Activated CD4-positive, alpha-beta T cell treated with anti-CD3 and anti-CD28 coated beads, Interleukin-2, amount 10 ng/mL, durations not matched to agents 7 days and 5 days (primary cell): ENCODE data around the gene NKAIN2. TPM values are rescaled to one million over a fixed set of nuclear protein-coding genes. Genes with fewer than 3 reads are reported as not detected.
"Not testable (repeated sequence)": the region's sequence is repeated elsewhere in the genome, so short reads cannot be mapped to it uniquely, and the experiment has no call there.

Experiments used
- CTCF ChIA-PET: fragments of 350-600 bp; sonication (Branson Sonifier 250); formaldehyde crosslinking; loops from one replicate; lab custom pipeline; 2021; ENCODE audit warnings: antibody characterized with exemption; lab: Charles Lee
- POLR2A ChIA-PET: fragments of 350-600 bp; sonication (Branson Sonifier 250); formaldehyde crosslinking; loops from one replicate; lab custom pipeline; 2021; ENCODE audit warnings: antibody characterized with exemption; lab: Charles Lee
- DNase-seq: peaks from one replicate; pipeline ENCODE4 v3.0.0-alpha.2; 2020
- H3K27ac Mint-ChIP-seq: one replicate; pipeline ENCODE4 v1.8.0; 2021; ENCODE audit warnings: mild to moderate bottlenecking, moderate library complexity, mixed read lengths
- H3K27me3 Mint-ChIP-seq: one replicate; pipeline ENCODE4 v1.8.0; 2021; ENCODE audit warnings: mixed read lengths
- H3K36me3 Mint-ChIP-seq: one replicate; pipeline ENCODE4 v1.8.0; 2021; ENCODE audit warnings: low read depth, mixed read lengths
- H3K4me1 Mint-ChIP-seq: one replicate; pipeline ENCODE4 v1.8.0; 2021; ENCODE audit warnings: mixed read lengths
- H3K4me3 Mint-ChIP-seq: one replicate; pipeline ENCODE4 v1.8.0; 2021; ENCODE audit warnings: mild to moderate bottlenecking, moderate library complexity, mixed read lengths
- H3K9me3 Mint-ChIP-seq: one replicate; pipeline ENCODE4 v1.8.0; 2021; ENCODE audit warnings: mixed read lengths
- total RNA-seq, 2 experiments: library from RNA; stranded (reverse); gene quantifications; one replicate each; pipeline ENCODE4 v1.2.3, GENCODE V29; 2021

NKAIN2 gene
- total RNA-seq, 2 experiments from 2014 or later, result not detected

- no peak for DNase-seq
- ChIA-PET POLR2A (no interaction called here), CTCF (no interaction called here)
- no peaks in the 10 kb centered on the region for H3K4me1 Mint-ChIP-seq
- H3K4me3 Mint-ChIP-seq, result no peak overlapping the region
- no peaks in the 10 kb centered on the region for H3K9me3 Mint-ChIP-seq
- H3K36me3 Mint-ChIP-seq, result no peaks in the 10 kb centered on the region
- H3K27ac Mint-ChIP-seq, result no peak overlapping the region
- no peaks in the 10 kb centered on the region for H3K27me3 Mint-ChIP-seq
Measured at GRCh38 chr6:124142852-124143251, 339.2 kb downstream of the NKAIN2 start.

DNA sequence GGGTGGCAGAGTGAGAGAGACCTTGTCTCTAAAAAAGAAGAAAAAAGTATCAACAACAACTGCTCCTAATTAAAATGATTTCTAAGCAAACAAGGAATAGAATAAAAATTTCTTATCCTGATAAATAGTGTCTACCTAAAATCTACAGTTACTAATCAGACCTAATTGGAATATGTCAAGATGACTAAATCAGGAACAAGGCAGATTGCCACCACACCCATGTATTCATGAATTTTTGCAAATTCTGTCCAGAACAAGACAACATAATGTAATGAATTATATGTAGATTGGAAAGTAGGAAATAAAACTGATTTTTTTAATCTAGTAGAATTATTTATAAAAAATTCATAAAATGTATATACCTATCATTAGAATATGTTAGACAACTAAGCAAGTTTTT, 339.8 kb downstream of the NKAIN2 start:
- Mint-ChIP-seq H3K27ac (no peak overlapping the region), H3K36me3 (no peaks in the 10 kb centered on the region), H3K9me3 (no peaks in the 10 kb centered on the region), H3K4me3 (no peak overlapping the region), H3K27me3 (no peaks in the 10 kb centered on the region), H3K4me1 (no peaks in the 10 kb centered on the region)
- CTCF ChIA-PET, result no interaction called here
- POLR2A ChIA-PET, result no interaction called here
- no peak for DNase-seq

DNA sequence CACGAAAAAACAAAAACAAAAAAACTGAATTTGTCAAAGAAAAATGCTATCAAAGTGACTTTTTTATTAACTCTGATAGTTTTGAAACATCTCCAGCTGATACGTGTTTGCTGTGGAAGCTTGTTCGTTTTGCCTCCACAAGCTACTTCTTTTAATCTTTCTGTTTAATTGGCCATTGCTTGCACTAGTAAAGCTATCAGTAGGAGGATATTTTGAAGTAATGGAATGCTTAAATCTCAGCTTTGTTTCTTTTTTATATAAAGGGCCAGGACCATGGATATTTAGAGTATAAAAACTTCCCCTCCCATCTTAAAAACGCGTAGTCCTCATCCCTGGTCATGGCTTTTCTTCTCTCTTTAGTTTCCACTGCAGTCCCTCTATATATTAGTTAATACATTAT, 344.0 kb downstream of the NKAIN2 start:
- no peaks in the 10 kb centered on the region for H3K4me1 Mint-ChIP-seq
- H3K27me3 Mint-ChIP-seq, result no peaks in the 10 kb centered on the region
- H3K36me3 Mint-ChIP-seq, result no peaks in the 10 kb centered on the region
- ChIA-PET POLR2A (no interaction called here), CTCF (no interaction called here)
- DNase-seq, result no peak
- no peak overlapping the region for H3K27ac Mint-ChIP-seq
- H3K4me3 Mint-ChIP-seq, result no peak overlapping the region
- H3K9me3 Mint-ChIP-seq, result no peaks in the 10 kb centered on the region

- Mint-ChIP-seq H3K36me3 (no peaks in the 10 kb centered on the region), H3K9me3 (no peaks in the 10 kb centered on the region), H3K4me1 (no peaks in the 10 kb centered on the region), H3K27ac (no peak overlapping the region), H3K27me3 (no peaks in the 10 kb centered on the region), H3K4me3 (no peak overlapping the region)
- ChIA-PET POLR2A (no interaction called here), CTCF (no interaction called here)
- no peak for DNase-seq
Measured at GRCh38 chr6:124148236-124148957, 344.7 kb downstream of the NKAIN2 start.

DNA sequence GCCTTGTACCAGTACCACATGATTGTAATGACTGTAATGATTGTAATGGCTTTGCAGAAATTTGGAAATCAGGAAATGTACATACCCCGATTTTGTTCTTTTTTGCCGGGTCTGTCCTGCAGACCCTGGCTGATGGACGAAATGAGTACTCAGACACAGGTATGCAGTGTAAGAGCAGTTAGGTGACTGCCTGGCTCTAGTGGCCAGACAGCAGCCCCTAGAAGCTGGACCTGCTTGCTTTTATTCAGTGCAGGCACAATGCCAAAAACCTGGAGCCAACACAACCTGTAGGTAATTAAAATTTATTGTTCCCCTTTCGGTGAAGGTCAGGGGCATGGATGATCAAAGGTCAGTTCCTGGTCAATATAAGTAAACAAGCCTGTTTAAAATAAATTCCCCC, 346.0 kb downstream of the NKAIN2 start:
- Mint-ChIP-seq H3K27me3 (no peaks in the 10 kb centered on the region), H3K4me3 (no peak overlapping the region), H3K36me3 (no peaks in the 10 kb centered on the region), H3K9me3 (no peaks in the 10 kb centered on the region), H3K27ac (no peak overlapping the region), H3K4me1 (no peaks in the 10 kb centered on the region)
- ChIA-PET POLR2A (no interaction called here), CTCF (no interaction called here)
- DNase-seq, result no peak

DNA sequence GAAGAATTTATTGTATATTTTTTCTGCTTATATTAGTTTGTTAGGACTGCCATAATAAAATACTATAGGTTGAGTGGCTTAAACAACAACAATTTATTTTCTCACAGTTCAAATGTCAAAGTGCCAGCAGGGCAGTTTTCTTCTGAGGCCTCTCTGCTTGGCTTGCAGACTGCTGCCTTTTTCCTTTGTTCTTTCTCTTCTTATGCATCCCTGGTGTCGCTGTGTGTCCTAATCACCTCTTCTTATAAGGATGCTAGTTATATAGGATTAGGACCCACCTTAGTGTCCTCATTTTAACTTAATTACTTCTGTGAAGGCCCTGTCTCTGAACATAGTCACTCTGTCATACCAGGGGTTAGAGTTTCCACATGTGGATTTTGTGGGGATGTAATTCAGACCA, 354.4 kb downstream of the NKAIN2 start:
- CTCF ChIA-PET, result no interaction called here

GRCh38 chr6:124163676-124164075, 360.0 kb downstream of the NKAIN2 start:
- H3K27me3 Mint-ChIP-seq, result no peaks in the 10 kb centered on the region
- no peaks in the 10 kb centered on the region for H3K9me3 Mint-ChIP-seq
- no peak for DNase-seq
- no peak overlapping the region for H3K27ac Mint-ChIP-seq
- H3K36me3 Mint-ChIP-seq, result no peaks in the 10 kb centered on the region
- no peak overlapping the region for H3K4me3 Mint-ChIP-seq
- H3K4me1 Mint-ChIP-seq, result no peaks in the 10 kb centered on the region
- POLR2A ChIA-PET, result no interaction called here
- CTCF ChIA-PET, result no interaction called here

More for the DNA sequence above, 354.4 kb downstream of the NKAIN2 start:
- H3K4me1 Mint-ChIP-seq, result no peaks in the 10 kb centered on the region
- POLR2A ChIA-PET, result no interaction called here
- H3K36me3 Mint-ChIP-seq, result no peaks in the 10 kb centered on the region
- no peak overlapping the region for H3K27ac Mint-ChIP-seq
- H3K9me3 Mint-ChIP-seq, result no peaks in the 10 kb centered on the region
- no peak overlapping the region for H3K4me3 Mint-ChIP-seq
- no peak for DNase-seq
- H3K27me3 Mint-ChIP-seq, result no peaks in the 10 kb centered on the region

DNA sequence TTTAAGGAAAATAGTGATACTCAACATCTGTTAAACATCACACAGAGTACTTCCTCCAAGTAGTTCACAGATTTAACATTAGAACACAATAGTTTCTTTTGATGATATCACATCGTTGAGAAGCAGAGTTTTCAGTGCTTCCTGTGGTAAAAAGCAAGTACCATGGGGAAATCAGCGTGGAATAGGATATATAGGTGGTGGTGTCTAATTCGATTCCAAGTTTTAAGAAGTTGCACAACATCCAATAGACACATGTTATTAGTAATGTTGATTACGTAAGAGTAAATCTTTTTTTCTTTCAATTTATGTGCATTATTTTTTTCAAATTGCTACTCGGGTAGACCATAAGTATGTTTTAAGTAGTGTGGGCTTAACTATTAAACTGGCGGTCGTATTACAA, 360.7 kb downstream of the NKAIN2 start:
- H3K9me3 Mint-ChIP-seq, result no peaks in the 10 kb centered on the region
- POLR2A ChIA-PET, result no interaction called here
- no peaks in the 10 kb centered on the region for H3K4me1 Mint-ChIP-seq
- no peaks in the 10 kb centered on the region for H3K36me3 Mint-ChIP-seq
- no peak for DNase-seq
- no peak overlapping the region for H3K4me3 Mint-ChIP-seq
- no peak overlapping the region for H3K27ac Mint-ChIP-seq
- no peaks in the 10 kb centered on the region for H3K27me3 Mint-ChIP-seq
- CTCF ChIA-PET, result no interaction called here

DNA sequence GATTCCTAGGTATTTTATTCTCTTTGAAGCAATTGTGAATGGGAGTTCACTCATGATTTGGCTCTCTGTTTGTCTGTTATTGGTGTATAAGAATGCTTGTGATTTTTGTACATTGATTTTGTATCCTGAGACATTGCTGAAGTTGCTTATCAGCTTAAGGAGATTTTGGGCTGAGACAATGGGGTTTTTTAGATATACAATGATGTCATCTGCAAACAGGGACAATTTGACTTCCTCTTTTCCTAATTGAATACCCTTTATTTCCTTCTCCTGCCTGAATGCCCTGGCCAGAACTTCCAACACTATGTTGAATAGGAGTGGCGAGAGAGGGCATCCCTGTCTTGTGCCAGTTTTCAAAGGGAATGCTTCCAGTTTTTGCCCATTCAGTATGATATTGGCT, 363.6 kb downstream of the NKAIN2 start:
- DNase-seq, H3K36me3 Mint-ChIP-seq, H3K27me3 Mint-ChIP-seq, H3K4me3 Mint-ChIP-seq, H3K27ac Mint-ChIP-seq, H3K9me3 Mint-ChIP-seq, POLR2A ChIA-PET, CTCF ChIA-PET, H3K4me1 Mint-ChIP-seq: not testable (repeated sequence)

DNA sequence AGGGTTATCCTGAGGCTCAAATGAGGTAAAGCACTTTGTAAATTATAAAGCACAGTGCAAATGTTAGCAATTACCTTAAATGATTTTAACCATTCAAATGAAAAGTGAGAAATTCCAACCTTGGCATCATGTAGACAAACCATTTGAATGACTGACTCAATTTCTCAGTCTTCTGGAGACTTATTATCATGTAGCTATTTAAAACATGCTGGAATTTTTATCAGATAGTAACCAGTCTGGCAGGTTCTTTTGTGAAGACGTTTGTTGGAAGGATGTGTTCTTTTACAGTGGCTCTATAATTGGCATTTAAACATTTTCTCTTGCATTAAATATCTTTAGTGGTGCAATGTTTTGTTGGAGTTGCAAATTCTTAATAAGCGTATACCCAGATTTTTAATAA, 386.6 kb downstream of the NKAIN2 start:
- ChIA-PET POLR2A (no interaction called here), CTCF (no interaction called here)
- Mint-ChIP-seq H3K9me3 (no peaks in the 10 kb centered on the region), H3K4me3 (no peak overlapping the region), H3K27me3 (no peaks in the 10 kb centered on the region), H3K27ac (no peak overlapping the region), H3K36me3 (no peaks in the 10 kb centered on the region), H3K4me1 (no peaks in the 10 kb centered on the region)
- no peak for DNase-seq

DNA sequence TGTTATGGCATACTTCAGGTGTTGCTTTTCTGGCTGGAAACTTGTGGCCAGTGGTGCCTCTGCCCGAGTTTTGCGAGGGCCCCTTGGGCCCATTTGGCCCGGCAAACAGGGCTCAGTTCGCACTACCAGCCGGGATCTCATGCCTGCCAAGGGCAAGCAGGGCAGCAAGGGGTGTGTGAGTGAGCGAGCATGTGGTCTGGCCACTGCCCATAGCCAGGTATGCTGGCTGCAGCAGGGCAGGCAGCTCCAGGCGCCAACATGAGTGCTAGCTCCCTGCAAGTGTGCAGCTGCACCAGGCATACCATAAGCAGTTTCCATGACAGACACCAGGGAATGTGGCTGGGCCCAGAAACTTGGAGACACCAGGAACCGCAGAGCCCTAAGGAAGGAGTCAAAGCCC, 389.5 kb downstream of the NKAIN2 start:
- H3K36me3 Mint-ChIP-seq, result no peaks in the 10 kb centered on the region
- no peaks in the 10 kb centered on the region for H3K27me3 Mint-ChIP-seq
- H3K9me3 Mint-ChIP-seq, result no peaks in the 10 kb centered on the region
- H3K4me1 Mint-ChIP-seq, result no peaks in the 10 kb centered on the region
- H3K27ac Mint-ChIP-seq, result no peak overlapping the region
- ChIA-PET CTCF (no interaction called here), POLR2A (no interaction called here)
- no peak overlapping the region for H3K4me3 Mint-ChIP-seq
- no peak for DNase-seq

DNA sequence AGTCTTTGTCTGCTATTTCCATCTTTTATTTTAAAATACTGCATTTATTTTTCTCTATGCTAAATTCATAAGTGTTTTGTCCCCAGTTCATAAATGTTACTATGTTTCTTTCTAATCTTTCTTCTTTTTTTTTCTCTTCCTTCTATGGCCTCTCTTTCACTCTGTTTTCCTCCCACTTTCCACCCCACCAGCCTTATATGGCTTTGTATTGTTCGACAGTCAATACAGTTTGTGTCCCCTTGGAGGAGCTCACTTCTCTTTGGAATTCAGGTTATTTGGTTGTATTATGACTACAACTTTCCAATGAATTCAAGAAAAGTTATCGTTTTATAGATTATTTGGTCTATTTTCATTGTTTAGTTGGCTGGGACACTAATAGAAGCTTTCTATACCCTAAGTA, 393.5 kb downstream of the NKAIN2 start:
- no peaks in the 10 kb centered on the region for H3K27me3 Mint-ChIP-seq
- ChIA-PET CTCF (no interaction called here), POLR2A (no interaction called here)
- no peaks in the 10 kb centered on the region for H3K4me1 Mint-ChIP-seq
- H3K36me3 Mint-ChIP-seq, result no peaks in the 10 kb centered on the region
- H3K27ac Mint-ChIP-seq, result no peak overlapping the region
- no peak for DNase-seq
- H3K9me3 Mint-ChIP-seq, result no peaks in the 10 kb centered on the region
- no peak overlapping the region for H3K4me3 Mint-ChIP-seq

DNA sequence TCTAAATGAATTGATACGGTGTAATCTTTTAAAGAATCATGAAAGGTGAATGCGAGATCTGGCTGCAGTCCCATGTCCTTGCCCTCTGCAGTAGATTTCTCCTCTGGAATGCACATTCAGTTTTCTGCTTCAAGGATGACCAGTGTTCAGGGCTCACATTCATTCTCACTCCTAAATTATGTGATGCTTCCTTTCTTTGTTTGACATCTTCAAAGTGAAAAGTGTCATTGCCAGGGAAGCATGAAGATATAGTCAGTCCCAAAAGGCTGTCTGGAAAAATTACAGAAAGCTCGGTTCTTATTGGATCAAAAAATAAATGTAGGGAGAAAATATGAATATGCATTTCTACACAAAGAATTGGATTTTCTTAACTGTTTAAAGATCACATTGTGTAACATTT, 395.6 kb downstream of the NKAIN2 start:
- Mint-ChIP-seq H3K4me1 (no peaks in the 10 kb centered on the region), H3K36me3 (no peaks in the 10 kb centered on the region), H3K9me3 (no peaks in the 10 kb centered on the region), H3K27ac (no peak overlapping the region), H3K4me3 (no peak overlapping the region), H3K27me3 (no peaks in the 10 kb centered on the region)
- no peak for DNase-seq
- ChIA-PET CTCF (no interaction called here), POLR2A (no interaction called here)

DNA sequence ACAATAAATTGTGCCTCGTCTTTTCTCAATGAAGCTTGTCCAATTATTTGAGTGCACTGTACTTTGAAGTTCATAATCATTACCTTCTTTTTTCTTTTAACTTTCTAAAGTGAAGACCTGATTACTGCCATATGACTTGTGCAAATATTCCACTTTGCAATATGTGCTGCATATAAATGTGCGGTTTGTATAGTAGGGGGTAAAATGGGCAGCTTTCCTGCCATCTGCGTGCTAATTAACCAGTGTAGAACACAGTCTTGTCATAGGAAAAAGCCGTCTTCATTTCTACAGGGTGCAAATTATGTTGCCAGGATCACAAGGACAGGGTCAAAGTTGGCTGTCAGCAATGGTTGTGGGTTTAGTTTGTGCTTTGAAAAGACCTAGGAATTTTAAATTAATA, 397.0 kb downstream of the NKAIN2 start:
- Mint-ChIP-seq H3K27ac (no peak overlapping the region), H3K4me1 (no peaks in the 10 kb centered on the region), H3K36me3 (no peaks in the 10 kb centered on the region), H3K9me3 (no peaks in the 10 kb centered on the region), H3K4me3 (no peak overlapping the region), H3K27me3 (no peaks in the 10 kb centered on the region)
- DNase-seq, result no peak
- CTCF ChIA-PET, result no interaction called here
- POLR2A ChIA-PET, result no interaction called here
